ENCODE data around the gene NEK5.

Gene NEK5

GRCh38 chr13:51997641-51998330 is 131.1 kb downstream of the NEK5 start:
- H3K27me3 ChIP-seq (replicated peaks; ENCODE audit: control insufficient read depth, insufficient read depth, low read length, poor library complexity, severe bottlenecking), result no peaks in the 10 kb centered on the region
- H3K4me1 ChIP-seq (ENCODE audit: control insufficient read depth, insufficient read depth, low read length, poor library complexity, severe bottlenecking), result no peaks in the 10 kb centered on the region
- no peaks in the 10 kb centered on the region for H3K36me3 ChIP-seq (ENCODE audit: control insufficient read depth, insufficient read depth, low read length)
- no peaks in the 10 kb centered on the region for H3K9me3 ChIP-seq (ENCODE audit: control insufficient read depth, low read length)
- no peak for DNase-seq
- H3K4me3 ChIP-seq (ENCODE audit: insufficient read depth, low read depth, low read length, poor library complexity, severe bottlenecking), result no peak overlapping the region
- H3K27ac ChIP-seq (ENCODE audit: insufficient read depth, low read length, poor library complexity, severe bottlenecking), result no peak overlapping the region

DNA sequence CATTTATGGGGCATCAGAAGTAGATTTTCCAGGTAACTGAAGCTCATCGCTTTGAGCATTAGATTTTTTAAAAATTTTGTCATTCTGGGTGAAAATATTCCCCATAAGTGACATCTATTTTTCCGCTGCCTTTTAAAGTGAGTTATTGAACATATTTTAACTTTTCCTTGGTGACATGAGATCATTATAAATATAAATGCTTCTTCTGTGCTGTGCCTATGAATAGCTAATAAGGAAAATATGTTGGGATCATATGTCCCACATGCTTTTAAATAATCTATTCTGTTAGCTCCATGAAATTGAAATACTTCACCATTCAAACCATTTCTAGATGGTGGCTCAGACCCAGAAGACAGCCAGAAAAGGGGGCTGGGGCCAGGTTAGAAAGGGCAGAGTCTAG is 131.7 kb downstream of the NEK5 start:
- H3K4me1 ChIP-seq (ENCODE audit: control insufficient read depth, insufficient read depth, low read length, poor library complexity, severe bottlenecking), result no peaks in the 10 kb centered on the region
- no peak for DNase-seq
- H3K27me3 ChIP-seq (replicated peaks; ENCODE audit: control insufficient read depth, insufficient read depth, low read length, poor library complexity, severe bottlenecking), result no peaks in the 10 kb centered on the region
- H3K4me3 ChIP-seq (ENCODE audit: insufficient read depth, low read depth, low read length, poor library complexity, severe bottlenecking), result no peak overlapping the region
- no peak overlapping the region for H3K27ac ChIP-seq (ENCODE audit: insufficient read depth, low read length, poor library complexity, severe bottlenecking)
- H3K36me3 ChIP-seq (ENCODE audit: control insufficient read depth, insufficient read depth, low read length), result no peaks in the 10 kb centered on the region
- H3K9me3 ChIP-seq (ENCODE audit: control insufficient read depth, low read length), result no peaks in the 10 kb centered on the region

DNA sequence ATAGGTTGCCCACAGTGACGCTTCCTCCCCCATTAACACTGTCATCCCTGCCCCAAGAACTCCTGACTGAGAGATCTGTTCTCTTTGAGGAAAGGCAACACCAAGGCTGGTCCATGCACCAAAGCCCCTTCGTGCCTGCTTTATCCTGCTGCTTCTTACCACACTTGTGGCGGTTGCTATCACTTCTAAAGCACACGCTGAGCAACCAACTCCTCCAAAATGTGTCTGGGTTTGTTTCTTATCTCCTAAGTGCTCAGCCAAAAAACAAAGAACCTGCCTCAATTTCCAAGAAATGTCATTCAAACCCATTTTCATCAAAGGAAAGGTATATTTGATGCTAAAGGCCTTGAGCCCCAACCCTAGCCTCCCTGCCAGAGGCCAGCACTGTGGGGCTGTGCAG is 132.2 kb downstream of the NEK5 start:
- no peak for DNase-seq
- Histone ChIP-seq H3K4me3 (ENCODE audit: insufficient read depth, low read depth, low read length, poor library complexity, severe bottlenecking) (no peak overlapping the region), H3K27ac (ENCODE audit: insufficient read depth, low read length, poor library complexity, severe bottlenecking) (no peak overlapping the region), H3K27me3 (replicated peaks; ENCODE audit: control insufficient read depth, insufficient read depth, low read length, poor library complexity, severe bottlenecking) (no peaks in the 10 kb centered on the region), H3K36me3 (ENCODE audit: control insufficient read depth, insufficient read depth, low read length) (no peaks in the 10 kb centered on the region), H3K9me3 (ENCODE audit: control insufficient read depth, low read length) (no peaks in the 10 kb centered on the region), H3K4me1 (ENCODE audit: control insufficient read depth, insufficient read depth, low read length, poor library complexity, severe bottlenecking) (no peaks in the 10 kb centered on the region)

DNA sequence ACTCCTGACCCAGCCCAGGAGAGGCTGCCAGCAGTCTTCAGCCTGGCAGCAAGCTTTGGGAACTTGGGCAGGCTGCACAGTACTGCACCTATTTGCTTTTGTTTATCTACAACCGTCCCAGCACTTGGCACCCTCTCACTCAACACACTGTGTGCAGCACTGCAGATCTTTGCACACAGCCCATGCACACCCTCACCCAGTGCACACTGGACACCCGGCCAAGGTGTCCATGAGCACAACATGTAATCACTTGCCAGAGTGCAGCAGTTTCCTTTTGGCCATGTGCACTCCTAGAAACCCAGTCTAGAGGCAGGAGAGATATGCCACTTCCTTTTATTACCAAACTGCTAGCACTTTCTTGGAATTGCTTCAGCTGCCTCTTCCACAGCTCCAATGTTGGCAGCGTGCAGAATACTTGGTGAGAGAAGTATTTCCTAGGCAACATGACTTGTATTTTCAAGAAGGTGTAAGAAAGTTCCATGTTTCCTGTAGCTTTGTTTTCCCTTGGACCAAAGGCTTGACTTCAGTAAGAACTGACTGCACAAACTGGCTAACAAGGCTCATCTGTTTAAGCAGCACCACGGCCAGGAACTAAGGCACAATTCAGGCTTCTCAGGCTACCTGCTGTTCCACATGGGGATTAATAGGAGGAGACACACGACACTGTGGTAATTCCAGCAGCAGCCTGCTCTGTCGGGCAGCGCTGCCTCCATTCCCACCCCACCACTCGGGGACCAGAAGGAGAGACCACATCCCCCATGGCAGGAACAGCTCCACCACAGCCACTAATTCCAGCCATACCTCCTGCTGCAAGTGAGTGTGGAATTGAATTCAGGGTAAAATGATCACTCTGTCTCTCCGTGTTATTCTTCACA is 133.0 kb downstream of the NEK5 start:
- H3K4me3 ChIP-seq (ENCODE audit: insufficient read depth, low read depth, low read length, poor library complexity, severe bottlenecking), result no peak overlapping the region
- H3K36me3 ChIP-seq (ENCODE audit: control insufficient read depth, insufficient read depth, low read length), result no peaks in the 10 kb centered on the region
- H3K27me3 ChIP-seq (replicated peaks; ENCODE audit: control insufficient read depth, insufficient read depth, low read length, poor library complexity, severe bottlenecking), result no peaks in the 10 kb centered on the region
- DNase-seq, result no peak
- H3K4me1 ChIP-seq (ENCODE audit: control insufficient read depth, insufficient read depth, low read length, poor library complexity, severe bottlenecking), result no peaks in the 10 kb centered on the region
- no peaks in the 10 kb centered on the region for H3K9me3 ChIP-seq (ENCODE audit: control insufficient read depth, low read length)
- no peak overlapping the region for H3K27ac ChIP-seq (ENCODE audit: insufficient read depth, low read length, poor library complexity, severe bottlenecking)

DNA sequence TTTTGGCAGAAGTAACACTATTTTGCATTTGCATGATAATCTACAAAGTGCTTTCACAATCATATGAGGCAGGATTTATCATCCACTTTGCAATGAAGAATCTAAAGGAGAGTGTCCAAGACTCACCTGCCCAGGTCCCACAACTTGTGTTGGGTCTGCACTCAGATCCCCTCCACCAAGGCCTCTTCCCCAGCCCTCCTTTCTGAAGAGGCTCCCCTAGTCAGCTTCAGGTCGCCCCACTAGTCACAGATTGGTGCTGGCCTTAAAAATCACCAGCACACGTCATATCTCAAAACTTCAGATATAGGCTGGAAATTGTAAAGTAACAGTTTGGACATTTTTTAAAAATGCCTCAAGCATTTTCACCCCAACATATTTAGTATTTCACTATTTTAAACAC is 135.2 kb downstream of the NEK5 start:
- Histone ChIP-seq H3K36me3 (ENCODE audit: control insufficient read depth, insufficient read depth, low read length) (no peaks in the 10 kb centered on the region), H3K4me3 (ENCODE audit: insufficient read depth, low read depth, low read length, poor library complexity, severe bottlenecking) (no peak overlapping the region), H3K27me3 (replicated peaks; ENCODE audit: control insufficient read depth, insufficient read depth, low read length, poor library complexity, severe bottlenecking) (no peaks in the 10 kb centered on the region), H3K9me3 (ENCODE audit: control insufficient read depth, low read length) (no peaks in the 10 kb centered on the region), H3K27ac (ENCODE audit: insufficient read depth, low read length, poor library complexity, severe bottlenecking) (no peak overlapping the region), H3K4me1 (ENCODE audit: control insufficient read depth, insufficient read depth, low read length, poor library complexity, severe bottlenecking) (no peaks in the 10 kb centered on the region)
- no peak for DNase-seq

- no peak overlapping the region for H3K4me3 ChIP-seq (ENCODE audit: insufficient read depth, low read depth, low read length, poor library complexity, severe bottlenecking)
- no peak overlapping the region for H3K27ac ChIP-seq (ENCODE audit: insufficient read depth, low read length, poor library complexity, severe bottlenecking)
- no peaks in the 10 kb centered on the region for H3K27me3 ChIP-seq (replicated peaks; ENCODE audit: control insufficient read depth, insufficient read depth, low read length, poor library complexity, severe bottlenecking)
- DNase-seq, result no peak
- H3K9me3 ChIP-seq (ENCODE audit: control insufficient read depth, low read length), result no peaks in the 10 kb centered on the region
- H3K4me1 ChIP-seq (ENCODE audit: control insufficient read depth, insufficient read depth, low read length, poor library complexity, severe bottlenecking), result no peaks in the 10 kb centered on the region
- no peaks in the 10 kb centered on the region for H3K36me3 ChIP-seq (ENCODE audit: control insufficient read depth, insufficient read depth, low read length)
Observed at GRCh38 chr13:51988988-51989618, 139.8 kb downstream of the NEK5 start.

Measured in effector memory CD4-positive, alpha-beta T cell (primary cell).